Natural killer cell (primary cell): ENCODE measurements around the gene LEPR. TPM values are rescaled to one million over a fixed set of nuclear protein-coding genes. Genes with fewer than 3 reads are reported as not detected.

ENCODE experiments used
- ATAC-seq, 3 donors: fragments of 150-1000 bp in 2 of 3; fragments of 200-7000 bp in 1 of 3; cut with Tn5 transposase; 1 replicate in 1 of 3; 2 replicates in 2 of 3; pipeline ENCODE4 v1.10.0; 2021; ENCODE audit warnings: mild to moderate bottlenecking in 2 of 3, moderate library complexity in 2 of 3
- DNase-seq, 2 donors: peaks; one replicate each; pipeline versions ENCODE4 v3.0.0 to v3.0.0-alpha.2; 2013 to 2021; ENCODE audit warnings: mixed read lengths in 1 of 2
- H3K27ac ChIP-seq: one replicate; pipeline ENCODE4 v1.5.1; 2013; ENCODE audit warnings: mild to moderate bottlenecking, low read length
- H3K27me3 ChIP-seq: one replicate; pipeline ENCODE4 v1.6.1; 2013; ENCODE audit warnings: low read length; ENCODE audit not compliant: control insufficient read depth, insufficient read depth
- H3K36me3 ChIP-seq: one replicate; pipeline ENCODE4 v1.6.1; 2013; ENCODE audit warnings: low read length; ENCODE audit not compliant: control insufficient read depth, insufficient read depth
- H3K4me1 ChIP-seq: one replicate; pipeline ENCODE4 v1.6.1; 2013; ENCODE audit warnings: low read length; ENCODE audit not compliant: control insufficient read depth, insufficient read depth
- H3K4me3 ChIP-seq: one replicate; pipeline ENCODE4 v1.5.1; 2013; ENCODE audit warnings: low read length
- H3K9me3 ChIP-seq: one replicate; pipeline ENCODE4 v1.6.1; 2013; ENCODE audit warnings: low read length; ENCODE audit not compliant: control insufficient read depth, insufficient read depth
- H3K27ac Mint-ChIP-seq, 2 donors: one replicate each; pipeline ENCODE4 v1.8.0; 2022; ENCODE audit warnings: mild to moderate bottlenecking in 2 of 2, mixed read lengths in 2 of 2, moderate library complexity in 1 of 2
- H3K27me3 Mint-ChIP-seq, 2 donors: one replicate each; pipeline ENCODE4 v1.8.0; 2022; ENCODE audit warnings: low read depth in 2 of 2, mixed read lengths in 2 of 2
- H3K36me3 Mint-ChIP-seq: one replicate; pipeline ENCODE4 v1.8.0; 2022; ENCODE audit warnings: mixed read lengths
- H3K4me1 Mint-ChIP-seq, 2 donors: one replicate each; pipeline ENCODE4 v1.8.0; 2022; ENCODE audit warnings: mixed read lengths in 2 of 2
- H3K4me3 Mint-ChIP-seq: one replicate; pipeline ENCODE4 v1.8.0; 2022; ENCODE audit warnings: mild to moderate bottlenecking, moderate library complexity, mixed read lengths
- H3K9me3 Mint-ChIP-seq, 2 donors: one replicate each; pipeline ENCODE4 v1.8.0; 2022; ENCODE audit warnings: mixed read lengths in 2 of 2
- WGBS: methylation state at CpG from one replicate; pipeline ENCODE4 v1.1.7; 2013; ENCODE audit warnings: missing lambda C conversion rate; ENCODE audit not compliant: insufficient coverage; 5-methylcytosine and 5-hydroxymethylcytosine counted together
- intact Hi-C: fragments of 100-400 bp; cut with micrococcal nuclease; formaldehyde crosslinking; loops from one replicate; pipeline ENCODE4 v1.14.2; 2022
- total RNA-seq, 4 donors: library from RNA; stranded (reverse); fragments of 120-200 nt in 1 of 4; gene quantifications; one replicate each; pipeline versions ENCODE4 v1.2.3 to v1.2.4, GENCODE V29; 2013 to 2022
- TF ChIP-seq, protein P1 (sequence below): fragments of 200-600 bp; IDR thresholded peaks from one replicate; pipeline ENCODE4 v1.8.0; 2022; ENCODE audit warnings: antibody characterized with exemption

The LEPR gene
- total RNA-seq, 3 donors from 2014 or later (not counting 1 experiment from before 2014, with no cell fraction given): 2.0 to 3.6 (median 2.1) TPM

DNA sequence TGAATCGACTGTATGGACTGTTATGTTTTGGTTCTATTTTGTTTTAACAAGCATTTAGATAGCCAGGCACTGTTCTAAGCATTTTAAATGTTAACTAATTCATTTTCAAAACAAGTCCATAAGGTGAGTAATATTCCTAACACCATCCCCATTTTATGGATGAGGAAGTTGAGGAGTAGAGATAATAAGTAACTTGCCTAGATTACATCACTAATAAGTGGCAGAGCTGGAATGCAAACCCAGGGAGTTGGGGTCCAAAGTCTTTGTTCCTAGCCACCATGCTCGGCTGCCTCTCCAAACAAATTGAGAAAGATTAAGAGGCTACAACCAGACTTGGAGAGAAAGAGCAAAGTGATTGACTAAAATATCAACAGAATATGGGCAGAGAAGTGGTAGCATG, 12.6 kb upstream of the LEPR start:
- H3K27me3 Mint-ChIP-seq: peaks cover 37 to 59% of the 10 kb centered on the region in 2 donors
- no peaks in the 10 kb centered on the region for H3K9me3 Mint-ChIP-seq
- H3K27ac Mint-ChIP-seq: no peak overlapping the region
- no peak overlapping the region for H3K4me3 ChIP-seq
- DNase-seq: no peak
- ATAC-seq: no peak
- TF ChIP-seq, protein P1, sequence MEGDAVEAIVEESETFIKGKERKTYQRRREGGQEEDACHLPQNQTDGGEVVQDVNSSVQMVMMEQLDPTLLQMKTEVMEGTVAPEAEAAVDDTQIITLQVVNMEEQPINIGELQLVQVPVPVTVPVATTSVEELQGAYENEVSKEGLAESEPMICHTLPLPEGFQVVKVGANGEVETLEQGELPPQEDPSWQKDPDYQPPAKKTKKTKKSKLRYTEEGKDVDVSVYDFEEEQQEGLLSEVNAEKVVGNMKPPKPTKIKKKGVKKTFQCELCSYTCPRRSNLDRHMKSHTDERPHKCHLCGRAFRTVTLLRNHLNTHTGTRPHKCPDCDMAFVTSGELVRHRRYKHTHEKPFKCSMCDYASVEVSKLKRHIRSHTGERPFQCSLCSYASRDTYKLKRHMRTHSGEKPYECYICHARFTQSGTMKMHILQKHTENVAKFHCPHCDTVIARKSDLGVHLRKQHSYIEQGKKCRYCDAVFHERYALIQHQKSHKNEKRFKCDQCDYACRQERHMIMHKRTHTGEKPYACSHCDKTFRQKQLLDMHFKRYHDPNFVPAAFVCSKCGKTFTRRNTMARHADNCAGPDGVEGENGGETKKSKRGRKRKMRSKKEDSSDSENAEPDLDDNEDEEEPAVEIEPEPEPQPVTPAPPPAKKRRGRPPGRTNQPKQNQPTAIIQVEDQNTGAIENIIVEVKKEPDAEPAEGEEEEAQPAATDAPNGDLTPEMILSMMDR: no peak
- H3K4me1 Mint-ChIP-seq: no peaks in the 10 kb centered on the region
- WGBS: 93% methylated on average over 1 of the region's 2 CpGs
- H3K27me3 ChIP-seq: no peaks in the 10 kb centered on the region
- no peaks in the 10 kb centered on the region for H3K36me3 Mint-ChIP-seq
- H3K27ac ChIP-seq: no peak overlapping the region
- H3K4me1 ChIP-seq: no peaks in the 10 kb centered on the region
- no peaks in the 10 kb centered on the region for H3K36me3 ChIP-seq
- no peak overlapping the region for H3K4me3 Mint-ChIP-seq
- H3K9me3 ChIP-seq: no peaks in the 10 kb centered on the region
- intact Hi-C loops: no loop called here

DNA sequence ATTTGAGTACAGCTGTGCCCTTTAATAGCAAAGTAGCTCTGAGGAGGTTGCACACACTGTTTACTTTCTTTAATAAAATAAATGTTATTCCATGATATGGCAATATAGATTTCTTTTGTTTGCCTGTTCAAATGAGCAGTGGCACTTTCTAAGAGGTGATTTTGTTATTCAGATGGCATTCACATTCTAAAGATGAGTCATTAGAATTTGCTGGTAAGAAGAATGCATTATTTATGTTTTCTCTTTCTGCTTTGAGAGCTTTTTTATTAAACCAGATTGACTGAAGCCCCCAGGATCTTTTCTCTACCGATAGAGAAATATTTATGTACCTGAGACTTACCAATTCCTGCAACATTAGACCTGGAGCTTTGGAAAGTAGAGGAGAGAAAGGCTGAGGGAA, 11.2 kb upstream of the LEPR start:
- Mint-ChIP-seq H3K9me3 (no peaks in the 10 kb centered on the region), H3K27ac (no peak overlapping the region), H3K4me1 (no peaks in the 10 kb centered on the region), H3K36me3 (no peaks in the 10 kb centered on the region), H3K4me3 (no peak overlapping the region), H3K27me3 (peaks cover 39 to 66% of the 10 kb centered on the region in 2 donors)
- H3K9me3 ChIP-seq: no peaks in the 10 kb centered on the region
- H3K4me3 ChIP-seq: no peak overlapping the region
- no peaks in the 10 kb centered on the region for H3K4me1 ChIP-seq
- DNase-seq (no peak), ATAC-seq (no peak)
- intact Hi-C loops: no loop called here
- H3K27me3 ChIP-seq: no peaks in the 10 kb centered on the region
- WGBS: no CpG with 5 or more reads among the region's 1 CpG
- TF ChIP-seq, protein P1: no peak
- no peak overlapping the region for H3K27ac ChIP-seq
- H3K36me3 ChIP-seq: no peaks in the 10 kb centered on the region

DNA sequence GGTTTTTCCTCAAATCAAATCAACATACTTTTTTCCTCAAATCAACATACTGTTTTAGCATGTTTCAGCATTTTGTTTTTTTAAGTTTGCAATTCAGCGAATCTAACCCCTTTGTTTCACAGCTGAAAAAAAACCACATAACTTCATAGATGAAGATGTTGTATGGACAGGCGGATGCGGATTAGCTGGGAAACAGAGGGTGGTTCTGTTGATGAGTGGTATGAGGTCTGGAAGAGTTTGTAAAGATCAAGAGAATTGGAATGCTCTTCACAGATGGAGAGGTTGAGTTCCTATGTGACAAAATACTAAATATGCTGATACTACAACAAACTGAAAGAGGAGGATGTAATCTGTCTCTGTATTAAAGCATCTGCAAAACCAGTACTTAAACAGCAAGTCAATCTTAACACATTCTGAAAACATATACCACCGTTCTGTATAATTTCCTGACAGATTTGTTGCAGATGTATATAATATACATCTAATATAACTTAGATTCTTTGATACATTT, 10.6 kb upstream of the LEPR start:
- H3K4me3 ChIP-seq: no peak overlapping the region
- no peaks in the 10 kb centered on the region for H3K9me3 ChIP-seq
- no peak overlapping the region for H3K27ac Mint-ChIP-seq
- ATAC-seq (no peak), DNase-seq (no peak)
- no peaks in the 10 kb centered on the region for H3K36me3 Mint-ChIP-seq
- H3K4me1 ChIP-seq: no peaks in the 10 kb centered on the region
- H3K9me3 Mint-ChIP-seq: no peaks in the 10 kb centered on the region
- H3K4me3 Mint-ChIP-seq: no peak overlapping the region
- intact Hi-C loops: no loop called here
- no peaks in the 10 kb centered on the region for H3K4me1 Mint-ChIP-seq
- H3K27me3 Mint-ChIP-seq: peaks cover 37 to 66% of the 10 kb centered on the region in 2 donors
- H3K27me3 ChIP-seq: no peaks in the 10 kb centered on the region
- no peak overlapping the region for H3K27ac ChIP-seq
- H3K36me3 ChIP-seq: no peaks in the 10 kb centered on the region
- 100% methylated on average over 2 of the region's 4 CpGs for WGBS
- TF ChIP-seq, protein P1: no peak
